ENCODE data around the gene NOTUM. TPM values are rescaled to one million over a fixed set of nuclear protein-coding genes. Genes with fewer than 3 reads are reported as not detected.

NOTUM gene
- total RNA-seq, 1 donor from 2014 or later = 1.6 TPM

- intact Hi-C loops (cut with micrococcal nuclease) = loop anchor here (5.0 kb wide), 1 partner anchor 109 kb away; the partner anchor contains the start of genes CENPX and LRRC45
These were observed 47.4 kb downstream of the NOTUM start for GRCh38 chr17:81913394-81914102.

DNA sequence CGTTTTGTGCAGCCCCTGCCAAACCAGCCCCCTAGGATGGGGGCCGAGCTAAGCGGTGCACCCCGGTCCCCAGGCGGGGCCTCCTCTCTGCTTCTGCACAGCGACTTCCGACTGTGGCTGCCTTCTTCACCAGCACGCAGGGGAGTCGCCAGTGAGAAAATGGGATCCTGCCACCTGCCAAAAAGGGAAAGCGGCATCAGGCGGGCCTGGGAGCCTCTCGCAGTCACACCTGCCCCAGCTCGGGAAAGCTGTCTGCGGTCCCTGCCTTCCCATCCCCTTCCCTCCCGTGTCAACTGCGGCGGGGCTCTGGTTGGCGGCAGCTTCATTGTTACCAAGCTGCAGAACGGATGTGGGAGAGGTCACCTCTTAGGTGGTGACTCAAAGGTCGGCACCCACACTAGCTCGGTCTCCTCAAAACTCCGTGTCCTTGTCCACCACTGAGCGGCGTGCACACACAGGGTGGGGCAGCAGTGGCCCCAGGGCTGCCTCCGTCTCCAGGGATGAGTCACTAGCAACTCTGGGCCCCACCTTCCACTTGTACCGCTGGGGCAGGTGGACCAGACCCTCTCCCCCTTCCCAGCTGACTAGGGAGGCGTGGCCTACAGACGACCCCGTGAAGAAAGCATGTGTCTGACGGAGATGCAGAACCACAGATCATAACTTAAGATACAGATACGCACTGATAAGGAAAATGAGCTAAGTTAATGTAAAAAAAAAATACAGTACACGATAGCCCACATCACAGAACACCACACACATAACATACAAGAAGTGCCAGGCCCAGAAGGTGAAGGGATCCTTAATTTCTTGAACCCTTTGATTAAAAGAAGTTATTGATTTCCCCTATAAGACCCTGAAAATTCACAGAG, 48.3 kb downstream of the NOTUM start:
- intact Hi-C loops (cut with micrococcal nuclease) = loop anchor here (5.0 kb wide), 1 partner anchor 110 kb away; the partner anchor contains the start of genes CENPX and LRRC45

DNA sequence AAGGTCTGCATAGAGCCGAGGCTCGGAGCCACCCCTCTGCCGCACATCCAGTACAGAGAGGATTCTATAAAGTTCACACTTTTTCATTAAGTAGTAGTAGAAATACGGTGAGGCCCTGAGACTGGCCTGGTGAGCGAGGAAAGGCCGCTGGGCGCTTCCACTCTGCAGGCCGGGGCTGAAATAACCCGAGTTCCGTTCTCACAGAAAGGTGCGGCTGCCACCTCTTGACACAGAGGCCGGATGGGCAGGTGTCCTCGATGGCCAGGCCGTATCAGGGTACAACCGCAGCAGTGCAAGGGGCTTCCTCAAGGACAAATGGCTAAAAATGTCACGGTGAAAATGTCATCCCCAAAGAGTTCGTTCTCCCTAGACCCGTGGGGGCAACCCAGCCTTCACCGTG, 49.0 kb downstream of the NOTUM start:
- intact Hi-C loops (cut with micrococcal nuclease) = loop anchor here (1.0 to 5.0 kb wide), 6 partner anchors 15 to 110 kb away; partner anchors contain the start of genes ALYREF, ANAPC11, ARHGDIA and CENPX

DNA sequence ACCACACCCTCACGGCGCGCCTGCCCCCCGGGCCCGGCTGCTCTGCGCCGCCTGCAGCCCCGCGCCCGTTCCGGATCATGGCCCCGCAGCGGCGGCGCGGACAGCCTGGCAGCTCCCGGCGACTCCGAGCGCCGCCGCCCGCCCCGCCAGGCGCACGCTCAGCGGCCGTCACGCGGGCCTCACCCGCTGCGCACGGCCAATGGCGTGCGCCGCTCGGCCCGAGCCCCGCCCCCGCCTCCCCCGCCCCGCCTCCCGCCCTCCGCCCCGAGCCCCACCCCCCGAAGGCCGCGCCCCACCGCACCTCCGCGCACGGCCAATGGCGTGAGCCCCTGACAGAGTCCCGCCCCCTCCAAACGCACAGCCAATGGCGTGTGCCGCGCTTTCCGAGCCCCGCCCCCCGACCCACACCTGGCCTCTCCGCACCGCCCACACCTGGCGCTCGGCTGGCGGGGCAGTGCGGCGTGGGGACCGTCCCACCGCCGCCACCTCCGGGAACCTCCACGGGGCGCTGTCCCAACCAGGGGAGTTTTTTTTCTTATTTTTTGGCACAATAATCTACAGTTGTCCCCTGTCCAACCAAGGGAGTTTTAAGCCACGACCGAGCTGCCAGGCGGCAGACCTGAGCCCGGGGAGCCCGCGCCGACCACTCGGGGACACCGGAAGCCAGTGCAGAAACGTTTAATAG, 49.6 kb downstream of the NOTUM start, which contains the start of gene PCYT2:
Gene PCYT2 (minus strand): TSS at position 123 of the 685 bp plus-strand sequence. CDS start 44 bp downstream, at position 79.
- intact Hi-C loops (cut with micrococcal nuclease) = loop anchor here (1.0 to 5.0 kb wide), 6 partner anchors 15 to 111 kb away; partner anchors contain the start of genes ALYREF, ANAPC11, ARHGDIA and CENPX

GRCh38 chr17:81910840-81911276, 50.1 kb downstream of the NOTUM start:
- intact Hi-C loops (cut with micrococcal nuclease) = loop anchor here (1.0 to 5.0 kb wide), 7 partner anchors 7 to 111 kb away; partner anchors contain the start of genes ALYREF, ANAPC11, ARHGDIA and CENPX

GRCh38 chr17:81909966-81910839, 50.8 kb downstream of the NOTUM start:
- intact Hi-C loops (cut with micrococcal nuclease) = loop anchor here (1.0 to 5.0 kb wide), 4 partner anchors 8 to 112 kb away; partner anchors contain the start of genes CENPX, LRRC45, MAFG and MCRIP1

GRCh38 chr17:81909231-81909630, 51.8 kb downstream of the NOTUM start:
- intact Hi-C loops (cut with micrococcal nuclease) = no loop called here

- intact Hi-C loops (cut with micrococcal nuclease) = no loop called here
These were observed 52.2 kb downstream of the NOTUM start for GRCh38 chr17:81908793-81909192.

DNA sequence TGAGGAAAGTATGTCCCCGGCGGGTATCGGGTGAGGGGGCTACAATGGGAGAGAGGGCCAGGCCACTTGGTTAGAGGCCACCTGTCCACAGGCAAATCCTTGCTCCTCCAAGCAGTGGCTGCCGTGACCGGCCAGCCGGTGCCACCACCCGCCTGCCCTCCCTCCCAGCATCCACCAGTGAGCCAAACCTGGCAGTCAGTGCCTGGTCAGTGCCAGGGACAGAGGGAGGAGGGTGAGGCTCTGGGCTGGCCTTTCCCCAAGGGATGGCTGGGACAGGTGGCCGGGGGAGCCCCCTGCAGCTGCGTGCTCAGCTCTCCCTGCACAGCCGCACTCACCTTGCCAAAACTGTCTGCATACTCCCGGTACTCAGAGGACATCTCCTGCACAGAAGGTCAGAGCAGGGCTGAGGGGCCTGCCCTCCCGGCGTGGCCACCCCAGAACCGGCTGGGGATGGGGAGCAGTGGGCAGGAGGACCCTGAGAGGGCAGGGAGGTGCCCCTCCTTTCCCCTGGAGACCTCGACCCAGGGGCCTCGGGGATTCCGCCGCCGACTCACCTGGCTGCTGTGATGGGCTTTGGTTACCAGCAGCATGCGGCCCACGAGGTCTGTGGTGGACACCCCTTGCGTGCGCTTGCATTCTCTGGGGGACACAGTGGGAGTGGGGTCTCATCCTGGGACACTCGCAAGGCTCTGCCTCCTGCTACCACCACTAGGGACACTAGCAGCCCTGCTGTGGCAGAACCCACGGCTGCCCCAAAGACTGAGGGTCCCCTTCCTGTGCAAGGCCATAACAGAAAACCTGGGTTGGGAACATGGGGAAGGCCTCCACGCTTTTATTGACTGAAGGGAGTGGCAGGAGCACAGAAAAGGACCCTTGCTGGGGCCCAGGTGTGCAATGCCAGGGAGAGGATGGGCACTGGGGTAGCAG, 53.5 kb downstream of the NOTUM start:
- intact Hi-C loops (cut with micrococcal nuclease) = no loop called here

DNA sequence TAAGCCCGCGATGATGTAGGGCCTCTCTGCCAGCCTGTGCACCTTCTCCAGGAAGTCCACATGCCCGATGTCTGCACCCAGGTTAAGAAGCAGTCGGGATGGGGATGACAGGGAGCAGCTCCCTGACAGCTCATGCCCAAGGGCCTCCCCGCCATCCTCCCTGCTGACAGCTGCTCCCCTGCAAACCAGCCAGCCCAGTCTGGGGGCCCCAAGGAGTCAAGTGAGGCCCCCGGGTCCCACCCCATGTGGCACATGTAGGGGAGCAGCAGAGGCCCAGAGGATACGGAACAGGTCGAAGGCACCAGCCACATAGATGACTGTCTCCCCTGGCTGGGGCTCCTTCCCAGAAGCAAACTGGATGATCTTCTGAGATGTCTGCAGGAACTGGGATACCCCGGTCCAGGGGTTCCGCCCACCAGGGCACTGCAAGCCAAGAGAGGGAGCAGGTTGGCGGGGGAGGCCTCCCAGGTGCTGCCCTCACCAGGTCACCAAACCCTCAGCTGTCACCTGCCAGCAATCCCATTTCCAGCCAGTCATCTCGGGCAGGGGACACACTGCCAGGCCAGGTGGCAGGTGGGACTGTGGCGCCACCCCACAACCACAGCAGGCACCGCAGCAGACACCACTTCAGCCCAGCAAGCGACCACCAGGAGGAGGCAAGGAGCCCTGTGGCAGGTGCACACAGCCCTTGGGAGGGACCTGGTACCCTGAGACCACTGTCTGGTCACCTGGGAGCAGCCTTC, 54.3 kb downstream of the NOTUM start:
- intact Hi-C loops (cut with micrococcal nuclease) = no loop called here

- intact Hi-C loops (cut with micrococcal nuclease) = no loop called here
These were observed 55.0 kb downstream of the NOTUM start for GRCh38 chr17:81905993-81906392.

- intact Hi-C loops (cut with micrococcal nuclease) = no loop called here
These were observed 55.5 kb downstream of the NOTUM start for GRCh38 chr17:81905424-81905875.

- intact Hi-C loops (cut with micrococcal nuclease) = no loop called here
These were observed 56.2 kb downstream of the NOTUM start for GRCh38 chr17:81904600-81905423.

DNA sequence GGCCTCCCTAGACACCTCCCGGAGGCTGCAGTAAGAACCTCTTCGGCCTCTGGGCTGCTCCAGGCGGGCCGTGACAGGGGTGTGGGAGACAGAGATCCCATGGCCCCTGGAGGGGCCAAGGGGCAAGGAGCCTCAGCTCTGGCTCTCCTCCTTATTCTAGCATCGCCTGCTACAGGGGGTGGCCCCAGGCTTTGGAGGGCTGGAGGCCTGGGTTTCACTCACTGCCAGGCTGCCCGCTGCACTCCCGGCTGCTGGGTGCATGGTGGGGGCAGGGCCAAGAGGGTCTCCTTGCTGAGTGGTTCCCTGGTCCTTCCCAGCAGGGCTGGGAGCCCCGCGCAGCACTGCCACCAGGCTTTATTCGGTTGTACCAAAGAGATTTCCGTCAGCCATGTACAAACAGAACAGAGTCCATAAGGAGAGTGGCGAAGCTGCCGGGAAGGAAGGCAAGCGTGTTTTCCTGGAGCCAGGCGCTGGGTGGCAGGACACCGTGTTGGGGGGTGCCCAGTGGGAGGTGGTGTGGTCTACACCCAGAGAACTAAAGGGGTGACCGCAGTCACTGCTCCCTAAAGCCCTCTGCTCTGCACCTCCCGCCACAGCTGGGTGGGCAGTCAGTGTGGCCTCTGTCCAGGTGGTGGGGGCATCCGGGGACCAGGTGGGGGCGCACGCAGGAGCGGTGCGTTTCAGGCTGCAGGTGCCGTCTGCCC, 56.9 kb downstream of the NOTUM start:
- intact Hi-C loops (cut with micrococcal nuclease) = no loop called here

DNA sequence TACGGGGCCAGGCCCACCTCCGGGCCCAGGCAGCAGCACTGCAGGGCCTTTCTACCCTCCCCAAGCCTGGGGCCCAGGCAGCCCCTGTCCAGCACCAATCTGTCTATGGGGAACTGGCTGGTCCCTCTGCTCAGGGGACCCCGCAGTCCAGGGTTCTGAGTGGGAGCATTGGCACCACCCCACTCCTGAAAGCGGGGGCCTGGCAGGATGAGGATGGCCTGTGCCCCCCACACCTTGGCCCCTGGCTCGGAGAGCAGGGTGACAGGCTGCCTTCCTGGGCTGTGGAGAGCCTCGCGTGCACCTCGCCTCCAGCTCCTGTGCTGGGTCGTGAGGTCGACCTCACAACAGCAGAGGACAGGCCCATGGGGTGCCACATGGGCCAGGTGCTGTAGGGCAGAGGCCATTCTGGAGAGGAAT, 57.6 kb downstream of the NOTUM start:
- intact Hi-C loops (cut with micrococcal nuclease) = no loop called here

- intact Hi-C loops (cut with micrococcal nuclease) = no loop called here
These were observed 58.2 kb downstream of the NOTUM start for GRCh38 chr17:81902653-81903414.
